K562 (cell line): ENCODE measurements around the gene SLC25A34.

Source experiments
- CTCF ChIP-seq, 3 experiments: IDR thresholded peaks in 2 of 3; conservative IDR thresholded peaks in 1 of 3; 2 replicates each; pipeline ENCODE4 v1.5.1; 2011 to 2012; ENCODE audit warnings: low read length in 3 of 3, mild to moderate bottlenecking in 3 of 3, control low read depth in 2 of 3, improper control_type of control experiment in 1 of 3, inconsistent platforms in 1 of 3, low read depth in 1 of 3, mixed read lengths in 1 of 3, moderate library complexity in 1 of 3; ENCODE audit not compliant: insufficient read depth in 2 of 3
- HEY1 ChIP-seq: fragments of 250-450 bp; sonication (Bioruptor Pico); IDR thresholded peaks from 2 replicates; pipeline ENCODE4 v1.5.0; 2020; ENCODE audit warnings: mild to moderate bottlenecking, moderate library complexity, borderline replicate concordance
- MYBL2 ChIP-seq, 2 experiments: fragments of 450-650 bp in 1 of 2; sonication (generic) in 1 of 2; formaldehyde crosslinking in 1 of 2; IDR thresholded peaks; 2 replicates each; pipeline versions ENCODE4 v1.6.1 to v1.8.1; 2017 to 2022; ENCODE audit warnings: borderline replicate concordance in 1 of 2, inconsistent platforms in 1 of 2, low read depth in 1 of 2, mild to moderate bottlenecking in 1 of 2, missing genetic modification reagents in 1 of 2, moderate library complexity in 1 of 2
- POU5F1 ChIP-seq: fragments of 150-350 bp; IDR thresholded peaks from 2 replicates; pipeline ENCODE4 v1.6.1; 2014; ENCODE audit warnings: borderline replicate concordance, low read length, low read depth, mild to moderate bottlenecking; ENCODE audit not compliant: partially characterized antibody
- RAD21 ChIP-seq, 2 experiments: fragments of 250-450 bp in 1 of 2; fragments of 450-650 bp in 1 of 2; sonication (Bioruptor Pico) in 1 of 2; formaldehyde crosslinking in 1 of 2; IDR thresholded peaks in 1 of 2; conservative IDR thresholded peaks in 1 of 2; 2 replicates each; pipeline versions ENCODE4 v1.4.0 to v1.8.0; 2020 to 2022; ENCODE audit warnings: mild to moderate bottlenecking in 2 of 2, moderate library complexity in 1 of 2
- SMAD3 ChIP-seq: fragments of 450-650 bp; formaldehyde crosslinking; conservative IDR thresholded peaks from 2 replicates; pipeline ENCODE4 v1.4.0; 2020; ENCODE audit warnings: mild to moderate bottlenecking
- TRIM28 ChIP-seq: fragments of 450-650 bp; IDR thresholded peaks from 2 replicates; pipeline ENCODE4 v1.6.1; 2017
- ZNF780A ChIP-seq: fragments of 250-450 bp; sonication (Bioruptor Pico); IDR thresholded peaks from 2 replicates; pipeline ENCODE4 v1.5.0; 2021; ENCODE audit warnings: mild to moderate bottlenecking

- TF ChIP-seq RAD21 (CRISPR knock-in tag; conservative IDR thresholded peaks at IDR 0.05 in 1 of 2, IDR thresholded peaks at IDR 0.05 in 1 of 2) (no peak), HEY1 (CRISPR knock-in tag) (no peak), POU5F1 (no peak), TRIM28 (no peak), SMAD3 (CRISPR knock-in tag) (no peak), ZNF780A (CRISPR knock-in tag) (no peak), MYBL2 (IDR thresholded peaks at IDR 0.05; ENCODE audit: low read depth) (no peak), MYBL2 (CRISPR knock-in tag; IDR thresholded peaks at IDR 0.05; ENCODE audit: borderline replicate concordance) (no peak), CTCF (IDR thresholded peaks at IDR 0.05 in 2 of 3, conservative IDR thresholded peaks at IDR 0.05 in 1 of 3; ENCODE audit: insufficient read depth in 2 of 3, low read depth in 1 of 3, low read length in 3 of 3) (no peak)
Observed at GRCh38 chr1:15691434-15692032, 44.5 kb upstream of the SLC25A34 start.
